WTC11 (cell line): ENCODE measurements around the gene TP53INP2.
"Not testable (repeated sequence)": the region's sequence is repeated elsewhere in the genome, so short reads cannot be mapped to it uniquely, and the experiment has no call there.

Experiments
- AFF4 ChIP-seq: sonication (generic); formaldehyde crosslinking; IDR thresholded peaks from 2 replicates; pipeline ENCODE4 v1.8.1; 2023; ENCODE audit warnings: mild to moderate bottlenecking, missing genetic modification reagents, borderline replicate concordance
- ATF2 ChIP-seq: sonication (generic); formaldehyde crosslinking; IDR thresholded peaks from 2 replicates; pipeline ENCODE4 v1.8.1; 2022; ENCODE audit warnings: low read depth, missing genetic modification reagents, borderline replicate concordance
- CTCF ChIP-seq: fragments of 200-600 bp; IDR thresholded peaks from 2 replicates; pipeline ENCODE4 v1.8.0; 2022; ENCODE audit warnings: antibody characterized with exemption
- ELF4 ChIP-seq: sonication (generic); formaldehyde crosslinking; IDR thresholded peaks from 2 replicates; pipeline ENCODE4 v1.8.1; 2022; ENCODE audit warnings: low read depth, mild to moderate bottlenecking, moderate library complexity, missing genetic modification reagents
- ESRRA ChIP-seq: sonication (generic); formaldehyde crosslinking; IDR thresholded peaks from 2 replicates; pipeline ENCODE4 v1.8.1; 2022; ENCODE audit warnings: mild to moderate bottlenecking, missing genetic modification reagents, borderline replicate concordance
- ETV6 ChIP-seq: sonication (generic); formaldehyde crosslinking; IDR thresholded peaks from 2 replicates; pipeline ENCODE4 v1.8.1; 2022; ENCODE audit warnings: mild to moderate bottlenecking, missing genetic modification reagents
- FOXP1 ChIP-seq: sonication (generic); formaldehyde crosslinking; IDR thresholded peaks from 2 replicates; pipeline ENCODE4 v1.8.0; 2022; ENCODE audit warnings: missing genetic modification reagents, mild to moderate bottlenecking, moderate library complexity, borderline replicate concordance
- IRF2 ChIP-seq: sonication (generic); formaldehyde crosslinking; IDR thresholded peaks from 2 replicates; pipeline ENCODE4 v1.8.0; 2022; ENCODE audit warnings: low read depth, missing genetic modification reagents, borderline replicate concordance
- MLX ChIP-seq: sonication (generic); formaldehyde crosslinking; IDR thresholded peaks from 2 replicates; pipeline ENCODE4 v1.8.1; 2023; ENCODE audit warnings: mild to moderate bottlenecking, missing genetic modification reagents, moderate library complexity
- ZNF138 ChIP-seq: sonication (generic); formaldehyde crosslinking; conservative IDR thresholded peaks from 2 replicates; pipeline ENCODE4 v1.8.1; 2022; ENCODE audit warnings: mild to moderate bottlenecking, moderate library complexity, missing genetic modification reagents
- ZNF425 ChIP-seq: fragments of 250-450 bp; sonication (Bioruptor Pico); conservative IDR thresholded peaks from 2 replicates; pipeline ENCODE4 v1.9.0; 2021; ENCODE audit warnings: mild to moderate bottlenecking
- TF ChIP-seq, protein P1 (sequence below): sonication (generic); formaldehyde crosslinking; IDR thresholded peaks from 2 replicates; pipeline ENCODE4 v1.8.1; 2022; ENCODE audit warnings: mild to moderate bottlenecking, missing genetic modification reagents, moderate library complexity, borderline replicate concordance
- TF ChIP-seq, protein P2 (sequence below): sonication (generic); formaldehyde crosslinking; IDR thresholded peaks from 2 replicates; pipeline ENCODE4 v1.8.0; 2022; ENCODE audit warnings: missing genetic modification reagents

GRCh38 chr20:34713944-34714515 is 9.9 kb downstream of the TP53INP2 start:
- TF ChIP-seq CTCF; ETV6 (CRISPR knock-in tag); ESRRA; AFF4 (CRISPR knock-in tag); ZNF425 (CRISPR knock-in tag); ZNF138; FOXP1; MLX (CRISPR knock-in tag); ELF4; ATF2 (CRISPR knock-in tag); IRF2 (CRISPR knock-in tag): not testable (repeated sequence)
- TF ChIP-seq, protein P1, sequence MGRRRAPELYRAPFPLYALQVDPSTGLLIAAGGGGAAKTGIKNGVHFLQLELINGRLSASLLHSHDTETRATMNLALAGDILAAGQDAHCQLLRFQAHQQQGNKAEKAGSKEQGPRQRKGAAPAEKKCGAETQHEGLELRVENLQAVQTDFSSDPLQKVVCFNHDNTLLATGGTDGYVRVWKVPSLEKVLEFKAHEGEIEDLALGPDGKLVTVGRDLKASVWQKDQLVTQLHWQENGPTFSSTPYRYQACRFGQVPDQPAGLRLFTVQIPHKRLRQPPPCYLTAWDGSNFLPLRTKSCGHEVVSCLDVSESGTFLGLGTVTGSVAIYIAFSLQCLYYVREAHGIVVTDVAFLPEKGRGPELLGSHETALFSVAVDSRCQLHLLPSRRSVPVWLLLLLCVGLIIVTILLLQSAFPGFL (CRISPR knock-in tag), result not testable (repeated sequence)
- TF ChIP-seq, protein P2, sequence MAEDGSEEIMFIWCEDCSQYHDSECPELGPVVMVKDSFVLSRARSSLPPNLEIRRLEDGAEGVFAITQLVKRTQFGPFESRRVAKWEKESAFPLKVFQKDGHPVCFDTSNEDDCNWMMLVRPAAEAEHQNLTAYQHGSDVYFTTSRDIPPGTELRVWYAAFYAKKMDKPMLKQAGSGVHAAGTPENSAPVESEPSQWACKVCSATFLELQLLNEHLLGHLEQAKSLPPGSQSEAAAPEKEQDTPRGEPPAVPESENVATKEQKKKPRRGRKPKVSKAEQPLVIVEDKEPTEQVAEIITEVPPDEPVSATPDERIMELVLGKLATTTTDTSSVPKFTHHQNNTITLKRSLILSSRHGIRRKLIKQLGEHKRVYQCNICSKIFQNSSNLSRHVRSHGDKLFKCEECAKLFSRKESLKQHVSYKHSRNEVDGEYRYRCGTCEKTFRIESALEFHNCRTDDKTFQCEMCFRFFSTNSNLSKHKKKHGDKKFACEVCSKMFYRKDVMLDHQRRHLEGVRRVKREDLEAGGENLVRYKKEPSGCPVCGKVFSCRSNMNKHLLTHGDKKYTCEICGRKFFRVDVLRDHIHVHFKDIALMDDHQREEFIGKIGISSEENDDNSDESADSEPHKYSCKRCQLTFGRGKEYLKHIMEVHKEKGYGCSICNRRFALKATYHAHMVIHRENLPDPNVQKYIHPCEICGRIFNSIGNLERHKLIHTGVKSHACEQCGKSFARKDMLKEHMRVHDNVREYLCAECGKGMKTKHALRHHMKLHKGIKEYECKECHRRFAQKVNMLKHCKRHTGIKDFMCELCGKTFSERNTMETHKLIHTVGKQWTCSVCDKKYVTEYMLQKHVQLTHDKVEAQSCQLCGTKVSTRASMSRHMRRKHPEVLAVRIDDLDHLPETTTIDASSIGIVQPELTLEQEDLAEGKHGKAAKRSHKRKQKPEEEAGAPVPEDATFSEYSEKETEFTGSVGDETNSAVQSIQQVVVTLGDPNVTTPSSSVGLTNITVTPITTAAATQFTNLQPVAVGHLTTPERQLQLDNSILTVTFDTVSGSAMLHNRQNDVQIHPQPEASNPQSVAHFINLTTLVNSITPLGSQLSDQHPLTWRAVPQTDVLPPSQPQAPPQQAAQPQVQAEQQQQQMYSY (CRISPR knock-in tag), result not testable (repeated sequence)
